Activated T-cell treated with anti-CD3 and anti-CD28 coated beads, Interleukin-2, amount 50 U/mL, for 72 hours (primary cell): ENCODE measurements around the gene ZSCAN5C. TPM values are rescaled to one million over a fixed set of nuclear protein-coding genes. Genes with fewer than 3 reads are reported as not detected.
"Not testable (repeated sequence)": the region's sequence is repeated elsewhere in the genome, so short reads cannot be mapped to it uniquely, and the experiment has no call there.

ENCODE experiments used
- ATAC-seq, 2 donors: fragments of 150-1000 bp; cut with Tn5 transposase; replicated peaks in 1 of 2; 2 replicates each; pipeline ENCODE4 v1.10.0; 2021; ENCODE audit warnings: moderate library complexity in 2 of 2, mild to moderate bottlenecking in 1 of 2
- DNase-seq, 2 donors: peaks; one replicate each; pipeline ENCODE4 v3.0.0; 2021 to 2022; ENCODE audit warnings: mixed read lengths in 1 of 2
- H3K27ac Mint-ChIP-seq: one replicate; pipeline ENCODE4 v1.8.0; 2022; ENCODE audit warnings: mild to moderate bottlenecking, moderate library complexity, mixed read lengths
- H3K27me3 Mint-ChIP-seq: one replicate; pipeline ENCODE4 v1.8.0; 2022; ENCODE audit warnings: low read depth, mixed read lengths
- H3K36me3 Mint-ChIP-seq, 2 donors: one replicate each; pipeline ENCODE4 v1.8.0; 2022; ENCODE audit warnings: mixed read lengths in 2 of 2, mild to moderate bottlenecking in 1 of 2; ENCODE audit not compliant: insufficient read depth in 2 of 2
- H3K4me1 Mint-ChIP-seq: one replicate; pipeline ENCODE4 v1.8.0; 2022; ENCODE audit warnings: low read depth, mixed read lengths
- H3K4me3 Mint-ChIP-seq, 2 donors: one replicate each; pipeline ENCODE4 v1.8.0; 2022; ENCODE audit warnings: mild to moderate bottlenecking in 2 of 2, mixed read lengths in 2 of 2, moderate library complexity in 2 of 2
- H3K9me3 Mint-ChIP-seq, 2 donors: one replicate each; pipeline ENCODE4 v1.8.0; 2022; ENCODE audit warnings: mixed read lengths in 2 of 2
- total RNA-seq, 2 donors: library from RNA; stranded (reverse); gene quantifications; one replicate each; pipeline ENCODE4 v1.2.3, GENCODE V29; 2022

ZSCAN5C gene
- total RNA-seq, 2 donors from 2014 or later: not detected

DNA sequence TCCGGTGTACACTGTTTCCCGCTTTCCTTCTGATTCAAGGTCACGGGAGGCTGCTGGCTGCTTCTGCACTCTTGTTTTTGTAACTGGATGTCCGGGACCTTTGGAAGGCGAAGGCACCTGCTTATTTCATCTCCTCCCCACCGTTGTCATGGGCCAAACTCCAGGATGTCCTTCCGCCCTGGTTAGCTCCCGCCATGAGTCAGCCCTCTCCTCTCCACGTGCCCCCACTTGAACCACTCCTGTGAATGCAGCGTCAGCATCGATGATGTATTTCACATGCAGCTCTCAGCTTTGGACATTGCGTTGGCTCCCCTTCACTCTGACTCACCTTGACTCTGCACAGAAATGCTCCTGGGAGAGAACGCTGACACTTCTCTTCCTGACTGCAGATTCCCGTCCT lies 31.8 kb upstream of the ZSCAN5C start:
- Mint-ChIP-seq H3K4me3 (no peak overlapping the region), H3K9me3 (no peaks in the 10 kb centered on the region), H3K4me1 (peaks cover 6% of the 10 kb centered on the region), H3K36me3 (no peaks in the 10 kb centered on the region), H3K27me3 (peaks cover under 1% of the 10 kb centered on the region), H3K27ac (no peak overlapping the region)
- DNase-seq (no peak), ATAC-seq (no peak)

DNA sequence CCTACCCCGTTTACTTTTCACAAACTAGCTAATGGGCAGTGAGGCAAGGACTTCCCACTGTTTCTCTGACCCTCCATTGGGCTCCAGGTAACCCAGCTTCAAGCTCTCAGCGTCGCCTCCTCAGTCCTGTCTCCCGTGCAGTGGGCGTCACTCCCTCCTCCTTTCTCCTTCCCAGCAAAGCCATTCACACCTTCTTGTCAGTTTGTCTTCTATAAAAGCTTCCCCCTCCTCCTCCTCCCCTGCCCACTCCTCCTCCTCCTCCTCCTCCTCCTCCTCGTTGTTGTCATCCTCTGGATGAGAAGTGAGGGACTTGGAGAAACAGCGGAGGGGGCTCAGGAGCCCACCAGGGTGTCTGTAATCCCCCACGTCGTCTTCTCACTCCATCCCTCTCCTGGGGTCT lies 28.0 kb upstream of the ZSCAN5C start:
- Mint-ChIP-seq H3K36me3 (no peaks in the 10 kb centered on the region), H3K4me3 (no peak overlapping the region), H3K27ac (no peak overlapping the region), H3K4me1 (peaks cover 6% of the 10 kb centered on the region), H3K9me3 (no peaks in the 10 kb centered on the region), H3K27me3 (no peaks in the 10 kb centered on the region)
- DNase-seq (no peak), ATAC-seq (no peak)

DNA sequence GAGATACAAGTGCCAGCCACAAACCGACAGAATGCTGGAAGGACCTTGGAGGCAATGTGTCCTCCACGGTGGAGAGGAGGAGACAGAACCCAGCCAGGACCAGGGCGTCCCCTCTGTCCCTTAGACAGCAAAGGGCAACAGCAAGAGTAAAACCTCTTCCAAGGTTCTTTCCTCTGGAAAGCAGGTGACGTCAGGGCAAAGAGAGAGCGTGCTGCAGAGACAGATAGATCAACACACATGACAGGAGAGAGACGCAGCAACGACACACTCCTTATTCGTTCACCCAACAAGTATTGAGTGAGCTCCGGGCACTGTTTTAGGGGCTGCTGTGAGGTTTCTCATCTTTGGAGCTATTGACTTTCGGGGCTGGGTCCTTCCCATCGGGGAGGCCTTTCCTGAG lies 27.5 kb upstream of the ZSCAN5C start:
- Mint-ChIP-seq H3K4me3 (no peak overlapping the region), H3K27ac (no peak overlapping the region), H3K36me3 (no peaks in the 10 kb centered on the region), H3K9me3 (no peaks in the 10 kb centered on the region), H3K4me1 (peaks cover 6% of the 10 kb centered on the region), H3K27me3 (no peaks in the 10 kb centered on the region)
- DNase-seq (no peak), ATAC-seq (no peak)

DNA sequence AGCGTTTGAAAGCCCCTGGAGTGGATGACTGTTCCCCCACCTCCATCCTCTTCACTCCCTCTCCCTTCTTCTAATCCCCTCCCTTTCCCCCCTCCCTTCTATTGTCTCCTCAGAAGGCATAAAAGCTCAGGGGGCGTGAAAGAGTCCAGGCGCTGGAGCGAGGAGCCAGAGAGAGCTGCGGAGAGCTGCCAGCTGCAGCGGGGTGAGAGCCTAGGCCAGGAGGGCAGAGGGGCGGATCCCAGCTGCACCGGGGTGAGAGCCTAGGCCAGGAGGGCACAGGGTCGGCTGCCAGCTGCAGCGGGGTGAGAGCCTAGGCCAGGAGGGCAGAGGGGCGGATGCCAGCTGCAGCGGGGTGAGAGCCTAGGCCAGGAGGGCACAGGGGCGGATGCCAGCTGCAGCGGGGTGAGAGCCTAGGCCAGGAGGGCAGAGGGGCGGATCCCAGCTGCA lies 26.2 kb upstream of the ZSCAN5C start, which contains the start of gene GALP:
Gene GALP (plus strand): TSS at position 148 of the 447 bp plus-strand sequence. CDS start 1,101 bp downstream, outside the sequence.
- H3K4me3 Mint-ChIP-seq, H3K27me3 Mint-ChIP-seq, H3K4me1 Mint-ChIP-seq, H3K9me3 Mint-ChIP-seq, H3K27ac Mint-ChIP-seq, H3K36me3 Mint-ChIP-seq, DNase-seq, ATAC-seq: not testable (repeated sequence)

DNA sequence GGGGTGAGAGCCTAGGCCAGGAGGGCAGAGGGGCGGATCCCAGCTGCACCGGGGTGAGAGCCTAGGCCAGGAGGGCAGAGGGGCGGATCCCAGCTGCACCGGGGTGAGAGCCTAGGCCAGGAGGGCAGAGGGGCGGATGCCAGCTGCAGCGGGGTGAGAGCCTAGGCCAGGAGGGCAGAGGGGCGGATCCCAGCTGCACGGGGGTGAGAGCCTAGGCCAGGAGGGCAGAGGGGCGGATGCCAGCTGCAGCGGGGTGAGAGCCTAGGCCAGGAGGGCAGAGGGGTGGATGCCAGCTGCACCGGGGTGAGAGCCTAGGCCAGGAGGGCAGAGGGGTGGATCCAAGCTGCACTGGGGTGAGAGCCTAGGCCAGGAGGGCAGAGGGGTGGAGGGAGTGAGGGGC lies 25.8 kb upstream of the ZSCAN5C start:
- not testable (repeated sequence) for DNase-seq, H3K27me3 Mint-ChIP-seq, ATAC-seq, H3K36me3 Mint-ChIP-seq, H3K4me3 Mint-ChIP-seq, H3K9me3 Mint-ChIP-seq, H3K4me1 Mint-ChIP-seq, H3K27ac Mint-ChIP-seq

DNA sequence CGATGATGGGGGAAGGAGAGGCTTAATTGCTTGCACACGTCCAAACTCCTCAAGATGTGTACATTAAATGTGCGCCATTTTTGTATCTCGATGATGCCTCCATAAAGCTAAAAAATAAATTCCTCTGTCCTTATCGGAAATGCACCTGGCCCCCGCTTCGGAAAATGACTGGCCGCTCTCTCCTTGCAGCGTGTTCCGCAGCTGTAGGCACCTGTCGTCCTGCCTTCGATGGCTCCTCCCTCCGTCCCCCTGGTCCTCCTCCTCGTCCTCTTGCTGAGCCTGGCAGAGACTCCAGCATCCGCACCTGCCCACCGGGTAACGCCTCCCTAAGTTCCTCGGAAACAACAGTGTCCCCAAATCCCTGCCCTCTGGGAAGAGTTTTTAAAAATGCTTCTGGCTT lies 25.2 kb upstream of the ZSCAN5C start:
- H3K4me1 Mint-ChIP-seq: peaks cover 2% of the 10 kb centered on the region
- H3K27me3 Mint-ChIP-seq: no peaks in the 10 kb centered on the region
- ATAC-seq (no peak), DNase-seq (no peak)
- no peaks in the 10 kb centered on the region for H3K9me3 Mint-ChIP-seq
- no peak overlapping the region for H3K4me3 Mint-ChIP-seq
- no peaks in the 10 kb centered on the region for H3K36me3 Mint-ChIP-seq
- H3K27ac Mint-ChIP-seq: no peak overlapping the region

DNA sequence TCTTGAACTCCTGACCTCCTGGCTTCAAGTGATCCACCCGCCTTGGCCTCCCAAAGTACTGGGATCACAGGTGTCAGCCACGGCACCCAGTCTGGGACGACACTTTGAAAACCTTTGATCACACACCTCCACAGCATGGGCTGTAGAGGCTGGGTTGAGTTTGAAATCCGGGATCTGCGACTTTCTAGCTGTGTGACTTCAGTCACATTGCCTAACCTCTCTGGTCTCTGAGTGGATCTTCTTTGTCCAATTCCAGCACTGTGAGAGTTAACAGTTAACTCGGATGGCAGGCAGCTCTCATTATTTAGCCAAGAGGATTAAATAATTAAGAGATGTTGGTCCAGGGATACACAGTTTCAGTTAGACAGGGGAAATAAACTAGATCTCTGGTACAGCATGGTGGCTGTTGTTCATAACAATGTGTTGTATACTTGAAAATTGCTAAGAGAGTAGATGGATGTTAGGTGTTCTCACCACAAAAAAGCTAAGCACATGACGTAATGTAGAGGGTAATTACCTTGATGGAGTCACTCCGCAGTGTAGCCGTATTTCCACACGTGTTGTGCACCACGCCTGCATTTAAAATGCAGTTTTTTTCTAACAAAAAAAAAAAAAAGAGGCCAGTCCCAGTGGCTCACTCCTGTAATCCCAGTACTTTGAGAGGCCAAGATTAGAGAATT lies 24.4 kb upstream of the ZSCAN5C start:
- Mint-ChIP-seq H3K9me3 (no peaks in the 10 kb centered on the region), H3K27ac (no peak overlapping the region), H3K4me3 (no peak overlapping the region), H3K36me3 (no peaks in the 10 kb centered on the region), H3K4me1 (no peaks in the 10 kb centered on the region), H3K27me3 (no peaks in the 10 kb centered on the region)
- ATAC-seq (no peak), DNase-seq (no peak)

DNA sequence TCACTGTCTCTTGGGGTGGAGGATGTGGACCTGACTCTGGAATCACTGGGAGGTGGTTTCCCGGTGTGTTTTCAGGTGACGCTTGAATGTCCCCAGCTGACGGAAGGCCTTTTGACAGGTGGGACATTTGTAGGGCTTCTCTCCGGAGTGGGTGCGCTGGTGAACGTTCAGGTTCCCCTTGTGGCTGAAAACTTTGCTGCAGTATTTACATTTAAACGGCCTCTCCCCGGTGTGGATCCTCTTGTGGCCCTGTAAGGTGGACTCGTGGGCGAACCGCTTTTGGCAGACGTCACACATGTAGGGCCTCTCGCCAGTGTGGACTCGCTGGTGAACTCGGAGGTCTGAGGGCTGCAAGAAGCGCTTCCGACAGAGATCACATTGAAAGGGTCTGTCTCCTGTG lies 12.3 kb upstream of the ZSCAN5C start:
- DNase-seq (no peak), ATAC-seq (no peak)
- H3K9me3 Mint-ChIP-seq: no peaks in the 10 kb centered on the region
- no peak overlapping the region for H3K4me3 Mint-ChIP-seq
- H3K4me1 Mint-ChIP-seq: peaks cover 6% of the 10 kb centered on the region
- peaks cover 9% of the 10 kb centered on the region for H3K27me3 Mint-ChIP-seq
- no peak overlapping the region for H3K27ac Mint-ChIP-seq
- H3K36me3 Mint-ChIP-seq: no peaks in the 10 kb centered on the region

DNA sequence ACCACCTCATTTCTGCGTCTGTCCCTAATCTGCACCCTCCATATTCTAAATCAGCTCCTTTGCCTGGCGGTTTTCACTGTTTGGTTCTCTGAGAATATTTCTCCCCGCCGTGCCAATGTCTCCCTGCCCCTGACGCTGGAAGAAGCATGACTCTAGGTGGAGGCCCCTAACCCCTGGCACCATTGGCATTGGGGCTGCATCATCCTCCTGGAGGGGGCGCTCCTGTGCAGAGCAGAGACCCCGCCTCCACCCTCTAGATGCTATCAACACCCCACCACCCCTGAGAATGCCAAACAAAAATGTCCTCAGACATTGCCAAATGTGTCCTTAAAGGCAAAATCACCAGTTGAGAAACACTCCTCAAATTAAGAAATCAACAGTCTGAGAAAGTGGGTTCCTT lies 11.0 kb upstream of the ZSCAN5C start:
- H3K27me3 Mint-ChIP-seq: no peaks in the 10 kb centered on the region

DNA sequence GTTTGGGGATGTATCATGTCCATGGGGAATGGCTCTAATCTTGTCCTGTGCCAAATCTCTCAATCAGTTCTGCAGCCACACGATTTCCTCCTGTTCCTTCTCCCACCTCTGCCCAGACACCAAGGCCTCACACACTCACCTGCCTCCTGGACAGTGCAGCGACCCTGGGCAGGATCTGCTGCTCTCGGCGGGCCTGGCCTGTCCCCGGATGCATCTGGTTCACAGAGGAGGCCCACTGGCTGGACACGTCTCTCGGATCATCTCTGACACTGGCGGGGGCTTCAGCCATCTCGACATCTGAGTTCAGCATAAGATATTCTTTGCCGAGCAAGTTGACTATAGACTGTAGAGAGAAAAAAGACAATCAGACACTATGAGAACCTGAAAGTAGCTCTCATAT lies 10.4 kb upstream of the ZSCAN5C start:
- Mint-ChIP-seq H3K9me3 (no peaks in the 10 kb centered on the region), H3K4me1 (no peaks in the 10 kb centered on the region), H3K36me3 (no peaks in the 10 kb centered on the region), H3K27me3 (no peaks in the 10 kb centered on the region), H3K27ac (no peak overlapping the region), H3K4me3 (no peak overlapping the region)
- ATAC-seq (no peak), DNase-seq (no peak)

More for the DNA sequence above, 11.0 kb upstream of the ZSCAN5C start:
- H3K4me3 Mint-ChIP-seq: no peak overlapping the region
- no peak overlapping the region for H3K27ac Mint-ChIP-seq
- H3K36me3 Mint-ChIP-seq: no peaks in the 10 kb centered on the region
- ATAC-seq: no peak
- H3K4me1 Mint-ChIP-seq: no peaks in the 10 kb centered on the region
- H3K9me3 Mint-ChIP-seq: no peaks in the 10 kb centered on the region
- DNase-seq: no peak

DNA sequence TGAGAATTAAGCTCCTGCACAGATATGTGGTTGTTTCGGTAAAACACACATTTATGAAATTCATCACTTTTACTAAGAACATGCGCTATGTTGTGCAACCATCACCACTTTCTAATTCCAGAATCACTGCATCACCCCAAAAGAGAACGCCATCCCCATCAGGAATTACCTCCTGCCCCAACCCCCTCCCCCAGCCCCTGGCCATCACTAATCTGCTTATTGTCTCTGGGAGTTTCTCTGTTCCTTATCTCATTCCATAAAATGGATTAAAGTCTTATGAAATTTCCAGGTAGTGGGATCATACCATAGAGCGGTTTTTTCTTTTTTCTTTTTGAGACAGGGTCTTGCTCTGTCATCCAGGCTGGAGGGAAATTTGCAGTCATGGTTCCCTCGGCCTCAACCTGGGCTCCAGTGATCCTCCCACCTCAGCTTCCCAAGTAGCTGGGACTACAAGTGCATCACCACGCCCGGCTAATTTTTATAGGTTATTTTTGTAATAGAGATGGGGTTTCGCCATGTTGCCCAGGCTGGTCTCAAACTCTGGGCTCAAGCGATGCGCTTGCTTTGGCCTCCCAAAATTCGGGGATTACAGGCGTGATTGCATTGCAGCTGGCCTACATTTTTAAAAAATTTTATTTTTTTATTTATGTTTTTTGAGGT lies 8.0 kb upstream of the ZSCAN5C start:
- H3K4me1 Mint-ChIP-seq: no peaks in the 10 kb centered on the region
- no peak overlapping the region for H3K27ac Mint-ChIP-seq
- no peaks in the 10 kb centered on the region for H3K36me3 Mint-ChIP-seq
- ATAC-seq (no peak), DNase-seq (no peak)
- no peaks in the 10 kb centered on the region for H3K27me3 Mint-ChIP-seq
- H3K4me3 Mint-ChIP-seq: no peak overlapping the region
- H3K9me3 Mint-ChIP-seq: no peaks in the 10 kb centered on the region

DNA sequence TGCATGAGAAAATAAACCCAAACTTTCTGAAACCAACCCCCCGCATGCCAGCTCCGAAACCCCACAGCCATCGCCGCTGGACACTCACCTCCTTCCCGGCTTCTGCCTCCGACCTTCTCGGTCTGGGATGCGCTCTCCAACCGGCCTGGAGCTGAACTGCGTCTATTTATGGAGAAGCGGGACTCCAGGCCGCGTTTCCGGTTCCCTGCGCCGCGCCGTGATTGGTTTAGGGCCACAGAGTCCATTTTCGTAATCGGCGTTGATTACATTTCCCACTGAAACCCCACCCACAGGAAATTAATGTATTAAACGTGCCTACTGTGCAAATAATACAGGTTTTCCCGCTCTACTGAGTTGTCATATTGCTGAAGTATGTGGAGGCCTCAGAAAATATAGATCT lies 4.4 kb upstream of the ZSCAN5C start, which contains the start of gene ZSCAN5B:
Gene ZSCAN5B (minus strand): TSS at position 138 of the 400 bp plus-strand sequence. CDS start 4,731 bp downstream, outside the sequence.
- ATAC-seq, H3K9me3 Mint-ChIP-seq, H3K4me3 Mint-ChIP-seq, H3K4me1 Mint-ChIP-seq, H3K27me3 Mint-ChIP-seq, H3K36me3 Mint-ChIP-seq, DNase-seq, H3K27ac Mint-ChIP-seq: not testable (repeated sequence)

DNA sequence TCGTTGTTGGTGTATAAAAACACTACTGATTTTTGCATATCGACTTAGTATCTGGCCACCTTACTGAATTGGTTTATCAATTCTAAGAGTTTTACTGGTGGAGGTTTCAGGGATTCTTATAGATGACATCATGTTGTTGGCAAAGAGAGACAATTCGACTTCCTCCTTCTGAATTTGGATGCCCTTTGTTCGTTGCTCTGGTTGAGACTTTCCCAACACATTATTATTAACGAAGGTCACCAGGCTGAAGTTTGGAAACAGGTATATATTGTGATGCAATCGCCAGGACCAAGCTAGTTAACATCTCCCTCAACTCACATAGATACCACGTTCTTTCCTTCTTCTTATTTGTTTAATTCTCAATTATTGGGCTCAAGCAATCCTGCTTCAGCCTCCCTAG lies 2.4 kb upstream of the ZSCAN5C start:
- H3K27ac Mint-ChIP-seq: no peak overlapping the region

DNA sequence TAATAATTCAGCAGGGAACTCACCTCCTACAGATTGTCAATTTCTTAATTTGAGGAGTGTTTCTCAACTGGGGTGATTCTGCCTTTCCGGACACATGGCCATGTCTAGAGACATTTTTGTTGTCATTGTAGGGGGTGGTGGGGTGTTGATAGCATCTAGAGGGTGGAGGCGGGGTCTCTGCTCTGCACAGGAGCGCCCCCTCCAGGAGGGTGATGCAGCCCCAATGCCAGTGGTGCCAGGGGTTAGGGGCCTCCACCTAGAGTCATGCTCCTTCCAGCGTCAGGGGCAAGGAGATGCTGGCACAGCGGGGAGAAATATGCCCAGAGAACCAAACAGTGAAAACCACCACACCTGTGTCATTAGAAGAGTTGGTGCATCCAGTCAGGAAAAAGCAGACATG lies 5.5 kb downstream of the ZSCAN5C start:
- ATAC-seq, DNase-seq, H3K36me3 Mint-ChIP-seq, H3K4me3 Mint-ChIP-seq, H3K27me3 Mint-ChIP-seq, H3K9me3 Mint-ChIP-seq, H3K27ac Mint-ChIP-seq, H3K4me1 Mint-ChIP-seq: not testable (repeated sequence)

More for the DNA sequence above, 2.4 kb upstream of the ZSCAN5C start:
- H3K27me3 Mint-ChIP-seq: no peaks in the 10 kb centered on the region
- H3K4me1 Mint-ChIP-seq: no peaks in the 10 kb centered on the region
- H3K4me3 Mint-ChIP-seq: no peak overlapping the region
- no peaks in the 10 kb centered on the region for H3K36me3 Mint-ChIP-seq
- no peaks in the 10 kb centered on the region for H3K9me3 Mint-ChIP-seq
- DNase-seq: no peak
- no peak for ATAC-seq
